Measurements from ENCODE around the gene ZBED1.
"Not testable (repeated sequence)": the region's sequence is repeated elsewhere in the genome, so short reads cannot be mapped to it uniquely, and the experiment has no call there.

The ZBED1 gene

GRCh38 chrX:2471126-2471525 is 29.6 kb downstream of the ZBED1 start:
- not testable (repeated sequence) for DNase-seq

GRCh38 chrX:2469852-2470251 is 30.9 kb downstream of the ZBED1 start:
- DNase-seq = not testable (repeated sequence)

- no peak for DNase-seq
Observed at GRCh38 chrX:2469196-2469685, 31.5 kb downstream of the ZBED1 start.

GRCh38 chrX:2468261-2469195 is 32.2 kb downstream of the ZBED1 start:
- no peak for DNase-seq

GRCh38 chrX:2466876-2467656 is 33.7 kb downstream of the ZBED1 start:
- DNase-seq = no peak

GRCh38 chrX:2464677-2465166 is 36.1 kb downstream of the ZBED1 start:
- no peak for DNase-seq

- DNase-seq = no peak
Observed at GRCh38 chrX:2463973-2464676, 36.7 kb downstream of the ZBED1 start.

- not testable (repeated sequence) for DNase-seq
Observed at GRCh38 chrX:2463481-2463880, 37.3 kb downstream of the ZBED1 start.

GRCh38 chrX:2462780-2463179 is 38.0 kb downstream of the ZBED1 start:
- DNase-seq = no peak

- DNase-seq = no peak
Observed at GRCh38 chrX:2462074-2462473, 38.7 kb downstream of the ZBED1 start.

GRCh38 chrX:2461711-2462016 is 39.1 kb downstream of the ZBED1 start:
- DNase-seq = no peak

GRCh38 chrX:2460821-2461710 is 39.7 kb downstream of the ZBED1 start:
- not testable (repeated sequence) for DNase-seq

- DNase-seq = not testable (repeated sequence)
Observed at GRCh38 chrX:2460048-2460447, 40.7 kb downstream of the ZBED1 start.

GRCh38 chrX:2458309-2458708 is 42.5 kb downstream of the ZBED1 start:
- no peak for DNase-seq

- no peak for DNase-seq
Observed at GRCh38 chrX:2457289-2458133, 43.3 kb downstream of the ZBED1 start.

- not testable (repeated sequence) for DNase-seq
Observed at GRCh38 chrX:2456091-2456490, 44.7 kb downstream of the ZBED1 start.

GRCh38 chrX:2454620-2455019 is 46.2 kb downstream of the ZBED1 start:
- DNase-seq = not testable (repeated sequence)

GRCh38 chrX:2452799-2453198 is 48.0 kb downstream of the ZBED1 start:
- no peak for DNase-seq

GRCh38 chrX:2452317-2452784 is 48.4 kb downstream of the ZBED1 start:
- no peak for DNase-seq

GRCh38 chrX:2451501-2452316 is 49.1 kb downstream of the ZBED1 start:
- DNase-seq = no peak

Data from DMS79 (cell line).